Measurements from ENCODE around the gene DNAAF9. TPM values are rescaled to one million over a fixed set of nuclear protein-coding genes. Genes with fewer than 3 reads are reported as not detected.

The DNAAF9 gene
- polyA plus RNA-seq (2011; rRNA removed) (7.5 and 8.2 TPM in 2 replicates), polyA plus RNA-seq (2017; fragmentation: RNase III; extraction: RNeasy Plus Mini Kit Qiagen cat#74134 plus additional on column Dnase treatment) (4.3 to 6.2 TPM (median 4.9 TPM) in 3 replicates), polyA minus RNA-seq (2011; rRNA and poly(A)+ RNA removed) (8.4 and 8.5 TPM in 2 replicates)
- polyA plus RNA-seq (2012; cell fraction: cytosol; rRNA removed) = 1.8 and 2.4 TPM in 2 replicates
- polyA plus RNA-seq (2012; cell fraction: nucleus; rRNA removed) = 5.4 and 8.1 TPM in 2 replicates

DNA sequence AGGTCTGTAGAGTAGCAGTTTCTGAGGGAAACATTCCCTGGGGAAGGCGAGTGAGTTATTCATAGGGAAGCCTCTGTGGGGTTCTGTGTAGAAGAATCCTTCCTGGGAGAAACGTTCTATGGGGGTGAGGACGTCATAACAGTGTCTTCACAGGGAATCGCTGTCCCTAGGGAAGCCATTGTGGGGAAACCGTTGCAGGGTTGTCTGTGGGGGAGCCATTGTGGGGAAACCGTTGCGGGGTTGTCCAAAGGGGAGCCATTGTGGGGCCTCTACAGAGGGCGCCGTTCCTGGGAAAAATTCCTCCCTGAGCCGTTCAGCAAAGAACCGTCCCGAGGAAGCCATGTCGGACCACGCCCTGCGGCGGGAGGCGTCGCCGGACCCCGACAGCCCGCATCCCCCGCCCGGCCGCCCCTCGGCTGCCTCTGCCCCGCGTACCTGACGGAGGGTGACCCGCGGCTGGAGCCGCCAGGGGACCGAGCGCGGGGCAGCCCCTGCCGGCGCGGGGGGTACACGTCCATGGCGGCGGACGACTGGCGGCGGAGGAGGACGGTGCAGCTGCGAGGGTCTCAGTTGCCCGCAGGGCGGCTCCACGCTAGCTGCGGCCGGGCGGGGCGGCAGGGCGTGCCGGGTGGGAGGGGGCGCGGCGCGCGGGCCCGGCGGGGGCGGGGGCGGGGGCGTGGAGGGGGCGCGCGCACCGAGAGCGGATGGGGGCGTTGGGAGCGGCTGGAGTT, at the start of gene DNAAF9:
TSS of gene DNAAF9 (minus strand) at position 630 of the 731 bp plus-strand sequence. CDS start at position 518, 112 bp downstream.
- under 1% methylated on average over 21 of the region's 71 CpGs for WGBS (ENCODE audit: missing lambda C conversion rate)
- TF ChIP-seq ESRRA (IDR thresholded peaks at IDR 0.05; ENCODE audit: borderline replicate concordance, low read length) = no peak
- TF ChIP-seq JUN (IDR thresholded peaks at IDR 0.05) = peak in 1 of 2 experiments; percentile 71; a peak in 2 of 5 replicates
- TF ChIP-seq RARB (CRISPR knock-in tag; IDR thresholded peaks at IDR 0.05) = no peak
- TF ChIP-seq POLR2A (IDR thresholded peaks at IDR 0.05; ENCODE audit: low read length) = peak; percentile 35
- TF ChIP-seq HOXB5 (CRISPR knock-in tag; IDR thresholded peaks at IDR 0.05) = 0 out of 2 replicates have a peak, but pooled peaks have one; percentile 26
- peak; percentile 38; the same call in 2 of the 3 replicates for TF ChIP-seq SMC3 (IDR thresholded peaks at IDR 0.05)
- TF ChIP-seq, protein P1, sequence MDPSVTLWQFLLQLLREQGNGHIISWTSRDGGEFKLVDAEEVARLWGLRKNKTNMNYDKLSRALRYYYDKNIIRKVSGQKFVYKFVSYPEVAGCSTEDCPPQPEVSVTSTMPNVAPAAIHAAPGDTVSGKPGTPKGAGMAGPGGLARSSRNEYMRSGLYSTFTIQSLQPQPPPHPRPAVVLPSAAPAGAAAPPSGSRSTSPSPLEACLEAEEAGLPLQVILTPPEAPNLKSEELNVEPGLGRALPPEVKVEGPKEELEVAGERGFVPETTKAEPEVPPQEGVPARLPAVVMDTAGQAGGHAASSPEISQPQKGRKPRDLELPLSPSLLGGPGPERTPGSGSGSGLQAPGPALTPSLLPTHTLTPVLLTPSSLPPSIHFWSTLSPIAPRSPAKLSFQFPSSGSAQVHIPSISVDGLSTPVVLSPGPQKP (IDR thresholded peaks at IDR 0.05; ENCODE audit: low read depth, low read length) = no peak
- TF ChIP-seq, protein P2, sequence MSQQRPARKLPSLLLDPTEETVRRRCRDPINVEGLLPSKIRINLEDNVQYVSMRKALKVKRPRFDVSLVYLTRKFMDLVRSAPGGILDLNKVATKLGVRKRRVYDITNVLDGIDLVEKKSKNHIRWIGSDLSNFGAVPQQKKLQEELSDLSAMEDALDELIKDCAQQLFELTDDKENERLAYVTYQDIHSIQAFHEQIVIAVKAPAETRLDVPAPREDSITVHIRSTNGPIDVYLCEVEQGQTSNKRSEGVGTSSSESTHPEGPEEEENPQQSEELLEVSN (IDR thresholded peaks at IDR 0.05; ENCODE audit: borderline replicate concordance, low read depth) = 0 out of 2 replicates have a peak, but pooled peaks have one; percentile 9
- TF ChIP-seq, protein P3, sequence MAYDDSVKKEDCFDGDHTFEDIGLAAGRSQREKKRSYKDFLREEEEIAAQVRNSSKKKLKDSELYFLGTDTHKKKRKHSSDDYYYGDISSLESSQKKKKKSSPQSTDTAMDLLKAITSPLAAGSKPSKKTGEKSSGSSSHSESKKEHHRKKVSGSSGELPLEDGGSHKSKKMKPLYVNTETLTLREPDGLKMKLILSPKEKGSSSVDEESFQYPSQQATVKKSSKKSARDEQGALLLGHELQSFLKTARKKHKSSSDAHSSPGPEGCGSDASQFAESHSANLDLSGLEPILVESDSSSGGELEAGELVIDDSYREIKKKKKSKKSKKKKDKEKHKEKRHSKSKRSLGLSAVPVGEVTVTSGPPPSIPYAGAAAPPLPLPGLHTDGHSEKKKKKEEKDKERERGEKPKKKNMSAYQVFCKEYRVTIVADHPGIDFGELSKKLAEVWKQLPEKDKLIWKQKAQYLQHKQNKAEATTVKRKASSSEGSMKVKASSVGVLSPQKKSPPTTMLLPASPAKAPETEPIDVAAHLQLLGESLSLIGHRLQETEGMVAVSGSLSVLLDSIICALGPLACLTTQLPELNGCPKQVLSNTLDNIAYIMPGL (CRISPR knock-in tag; IDR thresholded peaks at IDR 0.05; ENCODE audit: borderline replicate concordance) = peak; percentile 64; the same call in 1 of the 2 replicates
- TF ChIP-seq EHF (CRISPR knock-in tag; IDR thresholded peaks at IDR 0.05) = no peak
- no peak for TF ChIP-seq MAZ (IDR thresholded peaks at IDR 0.05; ENCODE audit: borderline replicate concordance, low read depth, low read length)
- no peak for TF ChIP-seq FOSB (CRISPR knock-in tag; IDR thresholded peaks at IDR 0.05)
- TF ChIP-seq, protein P4, sequence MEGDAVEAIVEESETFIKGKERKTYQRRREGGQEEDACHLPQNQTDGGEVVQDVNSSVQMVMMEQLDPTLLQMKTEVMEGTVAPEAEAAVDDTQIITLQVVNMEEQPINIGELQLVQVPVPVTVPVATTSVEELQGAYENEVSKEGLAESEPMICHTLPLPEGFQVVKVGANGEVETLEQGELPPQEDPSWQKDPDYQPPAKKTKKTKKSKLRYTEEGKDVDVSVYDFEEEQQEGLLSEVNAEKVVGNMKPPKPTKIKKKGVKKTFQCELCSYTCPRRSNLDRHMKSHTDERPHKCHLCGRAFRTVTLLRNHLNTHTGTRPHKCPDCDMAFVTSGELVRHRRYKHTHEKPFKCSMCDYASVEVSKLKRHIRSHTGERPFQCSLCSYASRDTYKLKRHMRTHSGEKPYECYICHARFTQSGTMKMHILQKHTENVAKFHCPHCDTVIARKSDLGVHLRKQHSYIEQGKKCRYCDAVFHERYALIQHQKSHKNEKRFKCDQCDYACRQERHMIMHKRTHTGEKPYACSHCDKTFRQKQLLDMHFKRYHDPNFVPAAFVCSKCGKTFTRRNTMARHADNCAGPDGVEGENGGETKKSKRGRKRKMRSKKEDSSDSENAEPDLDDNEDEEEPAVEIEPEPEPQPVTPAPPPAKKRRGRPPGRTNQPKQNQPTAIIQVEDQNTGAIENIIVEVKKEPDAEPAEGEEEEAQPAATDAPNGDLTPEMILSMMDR (IDR thresholded peaks at IDR 0.05) = peak; percentile 32; the same call in 2 of the 3 replicates
- peak; percentile 59 for TF ChIP-seq PHF8 (IDR thresholded peaks at IDR 0.05; ENCODE audit: borderline replicate concordance, low read depth)
- peak in 1 of 2 experiments; percentile 32; a peak in 1 of 5 replicates for TF ChIP-seq RAD21 (conservative IDR thresholded peaks at IDR 0.05 in 1 of 2, IDR thresholded peaks at IDR 0.05 in 1 of 2)
- no peak for TF ChIP-seq ZFP36 (IDR thresholded peaks at IDR 0.05; ENCODE audit: borderline replicate concordance, partially characterized antibody)
- no peak for TF ChIP-seq MYC (IDR thresholded peaks at IDR 0.05; ENCODE audit: borderline replicate concordance, low read length)
- TF ChIP-seq HOXA7 (CRISPR knock-in tag; IDR thresholded peaks at IDR 0.05) = no peak
- no peak for TF ChIP-seq ZNF302 (CRISPR knock-in tag; IDR thresholded peaks at IDR 0.05)
- TF ChIP-seq, protein P5, sequence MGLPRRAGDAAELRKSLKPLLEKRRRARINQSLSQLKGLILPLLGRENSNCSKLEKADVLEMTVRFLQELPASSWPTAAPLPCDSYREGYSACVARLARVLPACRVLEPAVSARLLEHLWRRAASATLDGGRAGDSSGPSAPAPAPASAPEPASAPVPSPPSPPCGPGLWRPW (IDR thresholded peaks at IDR 0.05) = no peak
- Histone ChIP-seq H3K4me1 (peaks cover 17% of the 10 kb centered on the region), H3K4me2 (peak within 1 kb of the TSS; percentile 88), H3K9me3 (no peaks in the 10 kb centered on the region), H3K4me3 (peak within 1 kb of the TSS; percentile 83), H3K27ac (peak within 1 kb of the TSS; percentile 89 to 94)
- CTCF ChIA-PET = interaction anchor here (0.9 to 2.4 kb wide), 8 partner anchors 8 to 184 kb away, joined by 3 to 14 read pairs (median 3); no protein-coding TSS in a partner anchor
- DNase-seq (ENCODE audit: low read depth in 1 of 2, low spot score in 1 of 2) = peak; percentile 66 to 84
- no peak for FAIRE-seq
- POLR2A ChIA-PET = interaction anchor here (1.1 to 2.9 kb wide), 2 partner anchors 63 to 95 kb away, joined by 3 to 8 read pairs; partner anchors contain the start of gene ATRN
- ATAC-seq = peak; percentile 70 to 80
